HepG2 (cell line): ENCODE data around the gene ANXA6. TPM values are rescaled to one million over a fixed set of nuclear protein-coding genes. Genes with fewer than 3 reads are reported as not detected.
A peak's percentile ranks its signal among the peaks of the same experiment; 100 is the strongest.

Experiments used
- ATF3 ChIP-seq: sonication (generic); formaldehyde crosslinking; IDR thresholded peaks from 2 replicates; pipeline ENCODE4 v1.4.0; 2020; ENCODE audit warnings: missing genetic modification reagents
- EHMT2 ChIP-seq: fragments of 200-600 bp; sonication (generic); IDR thresholded peaks from 2 replicates; pipeline ENCODE4 v1.7.0; 2017; ENCODE audit warnings: antibody characterized with exemption, low read depth, low read length, borderline replicate concordance
- FOXA3 ChIP-seq: IDR thresholded peaks from 2 replicates; pipeline ENCODE4 v1.6.1; 2016; ENCODE audit warnings: missing genetic modification reagents, missing compliant biosample characterization
- FOXM1 ChIP-seq: sonication (generic); formaldehyde crosslinking; IDR thresholded peaks from 2 replicates; pipeline ENCODE4 v1.5.0; 2020; ENCODE audit warnings: missing genetic modification reagents
- HMGXB4 ChIP-seq, 2 experiments: sonication (generic) in 1 of 2; formaldehyde crosslinking in 1 of 2; IDR thresholded peaks; 2 replicates each; pipeline versions ENCODE4 v1.4.0 to v1.6.1; 2018 to 2020; ENCODE audit warnings: missing genetic modification reagents in 2 of 2, borderline replicate concordance in 1 of 2, low read depth in 1 of 2, mild to moderate bottlenecking in 1 of 2, missing biosample characterization in 1 of 2
- ISX ChIP-seq: sonication (generic); formaldehyde crosslinking; conservative IDR thresholded peaks from 2 replicates; pipeline ENCODE4 v1.5.0; 2020; ENCODE audit warnings: missing genetic modification reagents
- JUND ChIP-seq: sonication (generic); formaldehyde crosslinking; IDR thresholded peaks from 2 replicates; pipeline ENCODE4 v1.8.0; 2022; ENCODE audit warnings: mild to moderate bottlenecking, missing genetic modification reagents
- KDM4B ChIP-seq: sonication (generic); formaldehyde crosslinking; IDR thresholded peaks from 2 replicates; pipeline ENCODE4 v1.4.0; 2020; ENCODE audit warnings: missing genetic modification reagents
- KLF12 ChIP-seq: sonication (generic); formaldehyde crosslinking; IDR thresholded peaks from 2 replicates; pipeline ENCODE4 v1.4.0; 2020; ENCODE audit warnings: missing genetic modification reagents, borderline replicate concordance
- KMT2B ChIP-seq: IDR thresholded peaks from 2 replicates; pipeline ENCODE4 v1.6.1; 2016; ENCODE audit warnings: missing genetic modification reagents, missing compliant biosample characterization
- MAZ ChIP-seq, 2 experiments: sonication (generic) in 1 of 2; formaldehyde crosslinking in 1 of 2; IDR thresholded peaks; 2 replicates each; pipeline versions ENCODE4 v1.5.0 to v1.6.1; 2012 to 2020; ENCODE audit warnings: low read depth in 2 of 2, mild to moderate bottlenecking in 2 of 2, borderline replicate concordance in 1 of 2, improper control_type of control experiment in 1 of 2, low read length in 1 of 2, missing genetic modification reagents in 1 of 2, moderate library complexity in 1 of 2
- PAXIP1 ChIP-seq: sonication (generic); formaldehyde crosslinking; conservative IDR thresholded peaks from 2 replicates; pipeline ENCODE4 v1.4.0; 2020; ENCODE audit warnings: mild to moderate bottlenecking, missing genetic modification reagents, moderate library complexity
- TCF12 ChIP-seq, 2 experiments: fragments of 450-650 bp in 1 of 2; sonication (generic) in 1 of 2; formaldehyde crosslinking in 1 of 2; IDR thresholded peaks; 2 replicates each; pipeline versions ENCODE4 v1.6.1 to v1.8.0; 2017 to 2022; ENCODE audit warnings: antibody characterized with exemption in 1 of 2, mild to moderate bottlenecking in 1 of 2, missing genetic modification reagents in 1 of 2, moderate library complexity in 1 of 2
- ZC3H13 ChIP-seq: sonication (generic); formaldehyde crosslinking; IDR thresholded peaks from 2 replicates; pipeline ENCODE4 v1.8.1; 2023; ENCODE audit warnings: mild to moderate bottlenecking, missing genetic modification reagents, moderate library complexity
- ZFY ChIP-seq: sonication (generic); formaldehyde crosslinking; IDR thresholded peaks from 2 replicates; pipeline ENCODE4 v1.4.0; 2020; ENCODE audit warnings: missing genetic modification reagents
- ZNF256 ChIP-seq: sonication (generic); formaldehyde crosslinking; conservative IDR thresholded peaks from 2 replicates; pipeline ENCODE4 v1.4.0; 2020; ENCODE audit warnings: missing genetic modification reagents
- ZNF746 ChIP-seq: sonication (generic); formaldehyde crosslinking; IDR thresholded peaks from 2 replicates; pipeline ENCODE4 v1.8.0; 2022; ENCODE audit warnings: mild to moderate bottlenecking, missing genetic modification reagents
- ZNF749 ChIP-seq: sonication (generic); formaldehyde crosslinking; IDR thresholded peaks from 2 replicates; pipeline ENCODE4 v1.8.0; 2022; ENCODE audit warnings: mild to moderate bottlenecking, missing genetic modification reagents, moderate library complexity, borderline replicate concordance
- ZNF800 ChIP-seq: sonication (generic); formaldehyde crosslinking; IDR thresholded peaks from 2 replicates; pipeline ENCODE4 v1.4.0; 2020; ENCODE audit warnings: missing genetic modification reagents
- ZSCAN25 ChIP-seq: sonication (generic); formaldehyde crosslinking; IDR thresholded peaks from 2 replicates; pipeline ENCODE4 v1.8.0; 2022; ENCODE audit warnings: mild to moderate bottlenecking, missing genetic modification reagents
- polyA plus RNA-seq, 8 experiments: library from polyadenylated mRNA; depleted of rRNA in 3 of 8; stranded (reverse) in 7 of 8; unstranded in 1 of 8; fragments of >200 nt; fragmentation: Illumina TruSeq in 4 of 8; extraction: Trizol in 4 of 8; gene quantifications; 2 replicates each; pipeline versions ENCODE4 v1.2.1 to v1.2.3, GENCODE V29; 2011 to 2016; ENCODE audit warnings: low read depth in 4 of 8, missing spikeins in 1 of 8, mixed read lengths in 1 of 8; ENCODE audit not compliant: insufficient read depth in 1 of 8
- total RNA-seq, 5 experiments: library from RNA; depleted of rRNA; stranded (reverse); fragments of >200 nt; fragmentation: Illumina TruSeq; extraction: Trizol; gene quantifications; 2 replicates each; pipeline ENCODE4 v1.2.3, GENCODE V29; 2016; ENCODE audit warnings: low read depth in 1 of 5

ANXA6 gene
- total and polyA plus RNA-seq, 2 of the 13 experiments (the other 11 are each of a cell fraction or from before 2014, with no cell fraction given) = 103 to 125 TPM

GRCh38 chr5:151080613-151081430 lies 76.8 kb downstream of the ANXA6 start, which contains the start of gene TNIP1 (continued):
- TF ChIP-seq KLF12 = peak; percentile 80; the same call in 1 of the 2 replicates
- TF ChIP-seq KMT2B (CRISPR knock-in tag) = peak; percentile 58; the same call in 1 of the 2 replicates
- TF ChIP-seq ZNF749 (CRISPR knock-in tag) = 0 out of 2 replicates have a peak, but pooled peaks have one; percentile 50
- no peak for TF ChIP-seq FOXM1 (CRISPR knock-in tag)
- peak; percentile 86 to 95; a peak in 3 of 4 replicates for TF ChIP-seq HMGXB4 (CRISPR knock-in tag; IDR thresholded peaks at IDR 0.05; ENCODE audit: borderline replicate concordance in 1 of 2, low read depth in 1 of 2)
- peak; percentile 80; the same call in 1 of the 2 replicates for TF ChIP-seq ZNF256 (CRISPR knock-in tag)
- TF ChIP-seq JUND (CRISPR knock-in tag) = 0 out of 2 replicates have a peak, but pooled peaks have one; percentile 15
- no peak for TF ChIP-seq TCF12 (IDR thresholded peaks at IDR 0.05)
- TF ChIP-seq TCF12 (CRISPR knock-in tag; IDR thresholded peaks at IDR 0.05) = 0 out of 2 replicates have a peak, but pooled peaks have one; percentile 47
- peak; percentile 17; the same call in 1 of the 2 replicates for TF ChIP-seq MAZ (IDR thresholded peaks at IDR 0.05; ENCODE audit: borderline replicate concordance, low read depth, low read length)
- peak; percentile 82 for TF ChIP-seq MAZ (CRISPR knock-in tag; IDR thresholded peaks at IDR 0.05; ENCODE audit: low read depth)
- TF ChIP-seq ZNF800 (CRISPR knock-in tag) = peak; percentile 61; the same call in 1 of the 2 replicates
- no peak for TF ChIP-seq ISX (CRISPR knock-in tag)
- TF ChIP-seq ZSCAN25 (CRISPR knock-in tag) = peak; percentile 60; the same call in 1 of the 2 replicates
- peak; percentile 85 for TF ChIP-seq FOXA3 (CRISPR knock-in tag)
- TF ChIP-seq PAXIP1 (CRISPR knock-in tag) = peak; percentile 61
- TF ChIP-seq ATF3 = 0 out of 2 replicates have a peak, but pooled peaks have one; percentile 29
- peak; percentile 26; the same call in 1 of the 2 replicates for TF ChIP-seq KDM4B (CRISPR knock-in tag)
- no peak for TF ChIP-seq EHMT2
- no peak; the same call in 1 of the 2 replicates for TF ChIP-seq ZNF746 (CRISPR knock-in tag)
- peak; percentile 99 for TF ChIP-seq ZFY (CRISPR knock-in tag)
- peak; percentile 65; the same call in 1 of the 2 replicates for TF ChIP-seq ZC3H13
